T-helper 1 cell treated with Interleukin-12 subunit alpha and Interleukin-12 subunit beta and Interleukin-4 antibody, amounts not matched to agents 30 ng/mL and 1 ng/mL, for 36 hours (primary cell): ENCODE results near the gene GPR32. TPM values are rescaled to one million over a fixed set of nuclear protein-coding genes. Genes with fewer than 3 reads are reported as not detected.

Source experiments
- total RNA-seq: library from RNA; stranded (reverse); gene quantifications from 2 replicates; pipeline ENCODE4 v1.2.3, GENCODE V29; 2022

GPR32 gene
- total RNA-seq, 1 donor from 2014 or later, result not detected

Other genes starting within 250 kb of the GPR32 start
- not detected in 2 replicates for gene LRRC4B, start 202.0 kb upstream of the GPR32 start, total RNA-seq
- gene SYT3, start 130.6 kb upstream of the GPR32 start, total RNA-seq, result not detected in 2 replicates
- not detected in 2 replicates for gene C19orf81, start 121.0 kb upstream of the GPR32 start, total RNA-seq
- not detected in 2 replicates for gene SHANK1, start 50.7 kb upstream of the GPR32 start, total RNA-seq
- 0.80 and 0.93 TPM in 2 replicates for gene CLEC11A, start 47.1 kb upstream of the GPR32 start, total RNA-seq
- not detected in 2 replicates for gene ACP4, start 20.0 kb downstream of the GPR32 start, total RNA-seq
- 1.1 and 1.6 TPM in 2 replicates for gene KLK1, start 53.3 kb downstream of the GPR32 start, total RNA-seq
- gene KLK15, start 63.1 kb downstream of the GPR32 start, total RNA-seq, result not detected in 2 replicates
- not detected in 2 replicates for gene KLK3, start 84.5 kb downstream of the GPR32 start, total RNA-seq
- 0.24 TPM in 1 of 2 replicates, not detected in the other for gene KLK2, start 103.0 kb downstream of the GPR32 start, total RNA-seq
- gene KLK4, start 140.9 kb downstream of the GPR32 start, total RNA-seq, result not detected in 2 replicates
- gene KLK5, start 182.6 kb downstream of the GPR32 start, total RNA-seq, result not detected in 2 replicates
- not detected in 2 replicates for gene KLK6, start 199.1 kb downstream of the GPR32 start, total RNA-seq
- gene KLK7, start 213.5 kb downstream of the GPR32 start, total RNA-seq, result not detected in 2 replicates
- not detected in 2 replicates for gene KLK8, start 231.1 kb downstream of the GPR32 start, total RNA-seq
- gene KLK10, start 249.2 kb downstream of the GPR32 start, total RNA-seq, result not detected in 2 replicates